ENCODE data around the gene GRIA1.

DNA sequence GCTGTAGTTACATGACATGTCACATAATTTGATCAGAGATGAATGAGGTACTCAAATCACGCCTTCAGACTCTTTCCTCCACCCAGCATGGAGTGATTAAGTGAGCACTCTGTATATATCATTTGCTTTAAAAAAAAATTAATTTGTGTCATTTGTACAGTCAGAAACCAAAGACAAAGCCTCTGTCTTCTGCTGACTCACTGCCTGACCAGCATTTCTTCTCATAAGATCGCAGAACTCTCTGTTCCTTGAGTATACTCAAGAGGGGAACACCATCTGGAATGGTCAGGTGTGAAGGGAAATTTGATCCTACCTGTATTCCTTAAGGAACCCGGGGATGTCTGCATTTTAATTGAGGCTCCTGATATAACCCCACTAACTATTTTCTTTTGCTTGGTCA, 293.8 kb downstream of the GRIA1 start:
- TF ChIP-seq, protein P1, sequence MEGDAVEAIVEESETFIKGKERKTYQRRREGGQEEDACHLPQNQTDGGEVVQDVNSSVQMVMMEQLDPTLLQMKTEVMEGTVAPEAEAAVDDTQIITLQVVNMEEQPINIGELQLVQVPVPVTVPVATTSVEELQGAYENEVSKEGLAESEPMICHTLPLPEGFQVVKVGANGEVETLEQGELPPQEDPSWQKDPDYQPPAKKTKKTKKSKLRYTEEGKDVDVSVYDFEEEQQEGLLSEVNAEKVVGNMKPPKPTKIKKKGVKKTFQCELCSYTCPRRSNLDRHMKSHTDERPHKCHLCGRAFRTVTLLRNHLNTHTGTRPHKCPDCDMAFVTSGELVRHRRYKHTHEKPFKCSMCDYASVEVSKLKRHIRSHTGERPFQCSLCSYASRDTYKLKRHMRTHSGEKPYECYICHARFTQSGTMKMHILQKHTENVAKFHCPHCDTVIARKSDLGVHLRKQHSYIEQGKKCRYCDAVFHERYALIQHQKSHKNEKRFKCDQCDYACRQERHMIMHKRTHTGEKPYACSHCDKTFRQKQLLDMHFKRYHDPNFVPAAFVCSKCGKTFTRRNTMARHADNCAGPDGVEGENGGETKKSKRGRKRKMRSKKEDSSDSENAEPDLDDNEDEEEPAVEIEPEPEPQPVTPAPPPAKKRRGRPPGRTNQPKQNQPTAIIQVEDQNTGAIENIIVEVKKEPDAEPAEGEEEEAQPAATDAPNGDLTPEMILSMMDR (IDR thresholded peaks at IDR 0.05; ENCODE audit: low read depth, low read length): no peak
- no peak for TF ChIP-seq EZH2phosphoT487 (IDR thresholded peaks at IDR 0.05; ENCODE audit: low read depth)
